Kidney epithelial cell (primary cell): ENCODE results near the gene C2orf49. TPM values are rescaled to one million over a fixed set of nuclear protein-coding genes. Genes with fewer than 3 reads are reported as not detected.
A peak's percentile ranks its signal among the peaks of the same experiment; 100 is the strongest.

ENCODE experiments used
- DNase-seq: peaks from one replicate; pipeline ENCODE4 v3.0.0-alpha.2; 2010; ENCODE audit warnings: low read depth
- H3K27me3 ChIP-seq: 2 replicates; pipeline ENCODE4 v1.6.0; 2011; ENCODE audit warnings: low read length; ENCODE audit not compliant: control insufficient read depth, insufficient read depth
- H3K36me3 ChIP-seq: 2 replicates; pipeline ENCODE4 v1.5.1; 2011; ENCODE audit warnings: low read length; ENCODE audit not compliant: control insufficient read depth, insufficient read depth
- H3K4me3 ChIP-seq: 2 replicates; pipeline ENCODE4 v1.5.1; 2011; ENCODE audit warnings: low read depth, mild to moderate bottlenecking, control low read depth, low read length
- total RNA-seq: library from RNA; depleted of rRNA; stranded (reverse); fragments of >200 nt; gene quantifications from 2 replicates; pipeline ENCODE4 v1.2.3, GENCODE V29; 2015
- TF ChIP-seq, protein P1 (sequence below): IDR thresholded peaks from 2 replicates; pipeline ENCODE4 v1.5.1; 2011; ENCODE audit warnings: mild to moderate bottlenecking, moderate library complexity, low read length, control low read depth, inconsistent platforms; ENCODE audit not compliant: insufficient read depth, poor library complexity, severe bottlenecking

The C2orf49 gene
- total RNA-seq, 1 donor from 2014 or later: 29.5 TPM

DNA sequence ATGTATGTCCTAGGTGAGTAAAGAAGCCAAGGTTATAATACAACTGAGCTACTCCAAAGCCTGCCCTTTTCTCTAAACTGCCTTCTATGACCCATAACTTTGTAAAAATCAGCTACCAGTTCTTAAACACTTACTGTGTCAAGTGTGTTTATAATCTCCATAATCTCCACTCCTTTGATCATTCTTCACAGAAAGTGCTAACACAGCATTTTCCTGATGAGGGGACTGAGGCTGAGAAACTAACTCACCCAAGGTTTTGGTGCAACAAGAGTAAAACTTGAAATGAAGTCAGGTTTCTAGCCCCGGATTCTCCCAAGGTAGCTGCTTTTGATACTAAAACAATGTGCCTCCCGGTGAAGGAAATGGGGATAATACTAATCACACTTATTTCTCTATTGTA is 1.9 kb upstream of the C2orf49 start:
- DNase-seq: no peak
- H3K4me3 ChIP-seq: no peak overlapping the region
- TF ChIP-seq, protein P1, sequence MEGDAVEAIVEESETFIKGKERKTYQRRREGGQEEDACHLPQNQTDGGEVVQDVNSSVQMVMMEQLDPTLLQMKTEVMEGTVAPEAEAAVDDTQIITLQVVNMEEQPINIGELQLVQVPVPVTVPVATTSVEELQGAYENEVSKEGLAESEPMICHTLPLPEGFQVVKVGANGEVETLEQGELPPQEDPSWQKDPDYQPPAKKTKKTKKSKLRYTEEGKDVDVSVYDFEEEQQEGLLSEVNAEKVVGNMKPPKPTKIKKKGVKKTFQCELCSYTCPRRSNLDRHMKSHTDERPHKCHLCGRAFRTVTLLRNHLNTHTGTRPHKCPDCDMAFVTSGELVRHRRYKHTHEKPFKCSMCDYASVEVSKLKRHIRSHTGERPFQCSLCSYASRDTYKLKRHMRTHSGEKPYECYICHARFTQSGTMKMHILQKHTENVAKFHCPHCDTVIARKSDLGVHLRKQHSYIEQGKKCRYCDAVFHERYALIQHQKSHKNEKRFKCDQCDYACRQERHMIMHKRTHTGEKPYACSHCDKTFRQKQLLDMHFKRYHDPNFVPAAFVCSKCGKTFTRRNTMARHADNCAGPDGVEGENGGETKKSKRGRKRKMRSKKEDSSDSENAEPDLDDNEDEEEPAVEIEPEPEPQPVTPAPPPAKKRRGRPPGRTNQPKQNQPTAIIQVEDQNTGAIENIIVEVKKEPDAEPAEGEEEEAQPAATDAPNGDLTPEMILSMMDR: no peak
- no peaks in the 10 kb centered on the region for H3K36me3 ChIP-seq
- H3K27me3 ChIP-seq: no peaks in the 10 kb centered on the region

DNA sequence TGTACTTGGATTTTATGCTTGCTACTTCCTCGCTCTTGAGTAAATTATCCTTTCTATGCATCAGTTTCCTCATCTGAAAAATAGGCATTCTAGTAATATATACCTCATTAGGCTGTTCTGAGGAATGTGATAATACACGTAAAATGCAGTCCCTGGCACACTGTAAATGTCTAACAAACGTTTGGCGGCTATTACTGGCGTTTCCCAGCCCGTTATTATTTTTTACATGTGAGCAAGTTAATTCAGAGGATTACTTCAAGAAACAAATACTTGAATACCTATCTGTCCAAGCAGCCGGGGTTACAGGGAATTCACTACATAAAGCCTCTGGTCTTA is 586 bp upstream of the C2orf49 start:
- TF ChIP-seq, protein P1: no peak
- Histone ChIP-seq H3K27me3 (no peaks in the 10 kb centered on the region), H3K4me3 (peak overlapping the region; percentile 83), H3K36me3 (no peaks in the 10 kb centered on the region)
- no peak for DNase-seq

DNA sequence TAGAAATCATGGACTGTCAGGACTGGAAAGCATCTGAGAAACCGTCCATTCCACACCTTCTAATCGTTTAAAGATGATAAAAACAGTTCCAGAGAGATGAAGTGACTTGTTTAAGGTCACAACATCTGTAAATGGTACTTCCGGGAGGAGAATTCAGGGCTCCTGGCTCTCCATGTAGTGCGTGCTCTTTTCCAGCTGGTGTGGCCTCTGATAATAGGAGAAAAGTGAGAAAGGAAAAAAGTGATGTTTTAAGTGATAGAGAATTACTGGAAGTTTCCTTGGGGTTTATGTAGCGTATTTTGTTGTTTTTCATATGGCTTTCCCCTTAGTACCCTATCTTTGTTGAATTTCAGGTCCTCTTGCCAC is 663 bp downstream of the C2orf49 start:
- peak overlapping the region; percentile 83 for H3K4me3 ChIP-seq
- DNase-seq: no peak
- TF ChIP-seq, protein P1: no peak
- H3K36me3 ChIP-seq: no peaks in the 10 kb centered on the region
- H3K27me3 ChIP-seq: no peaks in the 10 kb centered on the region

DNA sequence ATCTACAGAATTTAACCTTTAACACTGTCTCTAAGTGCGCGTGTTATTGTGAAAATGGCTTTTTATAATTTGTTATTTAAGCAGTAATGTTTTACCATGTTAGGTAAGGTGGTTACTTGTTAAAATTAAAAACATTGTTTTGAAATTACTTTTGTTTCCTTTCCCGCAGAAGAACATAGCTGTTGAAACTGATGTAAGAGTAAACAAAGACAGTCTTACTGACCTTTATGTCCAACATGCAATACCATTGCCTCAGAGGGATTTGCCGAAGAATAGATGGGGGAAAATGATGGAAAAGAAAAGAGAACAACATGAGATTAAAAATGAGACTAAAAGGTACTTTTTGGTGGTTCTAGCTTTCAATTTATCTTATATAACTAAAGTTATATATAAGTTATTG is 2.1 kb downstream of the C2orf49 start:
- H3K36me3 ChIP-seq: no peaks in the 10 kb centered on the region
- no peak overlapping the region for H3K4me3 ChIP-seq
- DNase-seq: no peak
- H3K27me3 ChIP-seq: no peaks in the 10 kb centered on the region
- TF ChIP-seq, protein P1: no peak

DNA sequence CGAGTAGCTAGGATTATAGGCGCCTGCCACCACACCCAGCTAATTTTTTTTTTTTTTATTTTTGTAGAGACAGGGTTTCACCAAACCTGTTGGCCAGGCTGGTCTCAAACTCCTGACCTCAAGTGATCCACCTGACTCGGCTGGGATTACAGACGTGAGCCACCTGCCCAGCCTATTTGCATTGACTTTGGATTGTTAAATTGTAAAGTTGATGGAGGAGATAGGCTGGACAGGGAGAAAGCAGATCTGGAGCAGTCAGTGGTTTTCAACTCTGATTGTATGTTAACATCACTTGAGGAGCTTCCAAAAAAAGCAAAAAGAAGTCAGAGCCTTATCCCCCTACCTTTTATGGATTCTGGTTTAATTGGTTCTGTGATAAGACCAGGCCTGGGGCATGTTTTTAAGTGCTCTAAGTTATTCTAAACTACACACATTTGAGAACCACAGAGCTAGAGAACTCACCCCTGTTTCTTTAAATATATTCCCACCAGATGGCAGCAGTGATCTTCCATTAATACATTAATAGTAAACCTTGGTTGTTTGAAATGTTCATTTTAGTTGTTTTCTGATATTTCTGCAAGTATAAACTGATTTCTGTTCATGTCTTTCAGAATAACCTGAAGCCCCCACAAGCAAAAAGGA is 7.5 kb downstream of the C2orf49 start:
- TF ChIP-seq, protein P1: peak; percentile 20
- no peaks in the 10 kb centered on the region for H3K36me3 ChIP-seq
- H3K27me3 ChIP-seq: no peaks in the 10 kb centered on the region
- no peak overlapping the region for H3K4me3 ChIP-seq
- no peak for DNase-seq

DNA sequence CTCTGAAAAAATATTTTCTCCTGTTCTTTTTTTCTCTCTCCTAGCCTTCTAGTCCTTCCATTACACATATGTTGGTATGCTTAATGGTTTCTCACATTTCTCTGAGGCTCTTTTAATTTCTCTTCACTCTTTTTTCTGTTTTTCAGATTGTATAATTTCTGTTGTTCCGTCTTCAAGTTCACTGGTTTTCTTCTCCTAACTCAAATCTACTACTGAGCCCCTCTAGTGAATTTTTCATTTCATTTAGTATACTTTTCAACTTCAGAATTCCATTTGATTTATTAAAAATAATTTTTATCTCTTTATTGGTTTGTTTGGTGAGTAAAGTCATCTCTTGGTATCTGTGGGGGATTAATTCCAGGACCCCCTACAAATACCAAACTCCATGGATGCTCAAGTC is 19.8 kb downstream of the C2orf49 start:
- no peaks in the 10 kb centered on the region for H3K27me3 ChIP-seq
- TF ChIP-seq, protein P1: no peak
- no peak overlapping the region for H3K4me3 ChIP-seq
- H3K36me3 ChIP-seq: peaks cover 6% of the 10 kb centered on the region
- DNase-seq: no peak
